Adrenal gland (tissue), 5 donors: ENCODE data around the gene MYO18A.

Experiments used
- POLR2A ChIP-seq, 2 donors: fragments of 450-650 bp; IDR thresholded peaks; one replicate each; pipeline ENCODE4 v1.6.1; 2017; ENCODE audit warnings: antibody characterized with exemption in 2 of 2, mild to moderate bottlenecking in 2 of 2, moderate library complexity in 1 of 2
- TF ChIP-seq, protein P1 (sequence below), 6 experiments: fragments of 450-650 bp in 4 of 6; fragments of 200-600 bp in 2 of 6; sonication (generic) in 1 of 6; IDR thresholded peaks; 1 replicate in 5 of 6; 2 replicates in 1 of 6; pipeline versions ENCODE4 v1.5.1 to v1.8.0; 2016 to 2021; ENCODE audit warnings: antibody characterized with exemption in 6 of 6, mild to moderate bottlenecking in 2 of 6, moderate library complexity in 1 of 6
- donor health status: DM: no; HTN: no; CAD: no.

DNA sequence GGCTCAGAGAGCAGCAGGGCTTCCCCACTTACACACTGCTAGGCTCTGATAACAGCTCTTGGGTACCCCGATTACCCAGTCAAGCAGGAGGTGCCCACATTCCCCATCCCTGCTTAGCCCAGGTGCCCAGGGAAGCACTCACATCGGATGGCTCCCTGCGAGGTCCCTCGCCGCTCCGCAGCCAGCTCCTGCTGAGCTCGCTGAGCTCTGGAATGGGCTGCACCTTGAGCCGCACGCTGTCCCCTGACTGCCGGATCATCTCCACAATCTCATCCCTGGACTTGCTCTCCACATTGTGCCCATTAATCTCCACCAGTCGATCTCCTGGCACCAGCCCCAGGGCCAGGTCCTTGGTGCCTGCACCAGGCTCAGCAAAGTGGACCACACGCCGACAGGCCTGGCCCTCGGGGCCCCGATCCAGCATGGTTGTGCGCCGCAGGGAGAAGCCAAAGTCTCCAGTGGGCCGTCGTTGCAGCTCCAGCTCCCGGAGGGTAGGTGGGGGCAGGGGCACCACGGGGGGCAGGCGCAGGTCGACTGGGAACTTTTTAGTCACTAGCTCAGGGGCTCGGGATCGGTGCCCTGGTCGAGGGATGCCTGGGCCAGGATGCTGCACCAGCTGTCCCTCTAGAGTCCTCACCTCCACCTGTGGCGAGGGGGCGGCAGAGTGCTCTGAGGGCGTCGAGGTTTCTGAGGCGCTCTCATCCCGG, 14.2 kb downstream of the MYO18A start:
- TF ChIP-seq, protein P1, sequence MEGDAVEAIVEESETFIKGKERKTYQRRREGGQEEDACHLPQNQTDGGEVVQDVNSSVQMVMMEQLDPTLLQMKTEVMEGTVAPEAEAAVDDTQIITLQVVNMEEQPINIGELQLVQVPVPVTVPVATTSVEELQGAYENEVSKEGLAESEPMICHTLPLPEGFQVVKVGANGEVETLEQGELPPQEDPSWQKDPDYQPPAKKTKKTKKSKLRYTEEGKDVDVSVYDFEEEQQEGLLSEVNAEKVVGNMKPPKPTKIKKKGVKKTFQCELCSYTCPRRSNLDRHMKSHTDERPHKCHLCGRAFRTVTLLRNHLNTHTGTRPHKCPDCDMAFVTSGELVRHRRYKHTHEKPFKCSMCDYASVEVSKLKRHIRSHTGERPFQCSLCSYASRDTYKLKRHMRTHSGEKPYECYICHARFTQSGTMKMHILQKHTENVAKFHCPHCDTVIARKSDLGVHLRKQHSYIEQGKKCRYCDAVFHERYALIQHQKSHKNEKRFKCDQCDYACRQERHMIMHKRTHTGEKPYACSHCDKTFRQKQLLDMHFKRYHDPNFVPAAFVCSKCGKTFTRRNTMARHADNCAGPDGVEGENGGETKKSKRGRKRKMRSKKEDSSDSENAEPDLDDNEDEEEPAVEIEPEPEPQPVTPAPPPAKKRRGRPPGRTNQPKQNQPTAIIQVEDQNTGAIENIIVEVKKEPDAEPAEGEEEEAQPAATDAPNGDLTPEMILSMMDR (IDR thresholded peaks at IDR 0.05), result no peak
- TF ChIP-seq POLR2A (IDR thresholded peaks at IDR 0.05), result no peak
